Measurements from ENCODE around the gene ITLN1.

GRCh38 chr1:160855181-160855981 lies 29.6 kb downstream of the ITLN1 start:
- TF ChIP-seq CTCF (IDR thresholded peaks at IDR 0.05) = no peak
- no peak for TF ChIP-seq POLR2A (IDR thresholded peaks at IDR 0.05)
